Liver (tissue), 9 donors: ENCODE measurements around the gene RTP5. TPM values are rescaled to one million over a fixed set of nuclear protein-coding genes. Genes with fewer than 3 reads are reported as not detected.

Source experiments
- DNase-seq: peaks from one replicate; pipeline ENCODE4 v3.0.0-alpha.2; 2017; ENCODE audit warnings: low spot score
- H3K27ac ChIP-seq, 2 donors: one replicate each; pipeline ENCODE4 v1.7.0; 2013; ENCODE audit warnings: inconsistent platforms in 2 of 2, low read length in 2 of 2, control low read depth in 1 of 2, low read depth in 1 of 2, mild to moderate bottlenecking in 1 of 2
- H3K27me3 ChIP-seq, 4 donors: one replicate each; pipeline versions ENCODE4 v1.6.1 to v1.7.0; 2013; ENCODE audit warnings: low read length in 3 of 4, inconsistent platforms in 1 of 4, mild to moderate bottlenecking in 1 of 4, moderate library complexity in 1 of 4; ENCODE audit not compliant: control insufficient read depth in 4 of 4, insufficient read depth in 4 of 4
- H3K36me3 ChIP-seq, 4 donors: one replicate each; pipeline versions ENCODE4 v1.6.1 to v1.7.0; 2013; ENCODE audit warnings: low read length in 3 of 4, mild to moderate bottlenecking in 3 of 4, low read depth in 1 of 4, moderate library complexity in 1 of 4; ENCODE audit not compliant: control insufficient read depth in 4 of 4, insufficient read depth in 3 of 4
- H3K4me1 ChIP-seq, 4 donors: one replicate each; pipeline versions ENCODE4 v1.6.1 to v1.7.0; 2013; ENCODE audit warnings: low read length in 3 of 4, mild to moderate bottlenecking in 3 of 4, moderate library complexity in 1 of 4; ENCODE audit not compliant: control insufficient read depth in 4 of 4, insufficient read depth in 4 of 4
- H3K4me3 ChIP-seq, 3 donors: one replicate each; pipeline versions ENCODE4 v1.6.1 to v1.7.0; 2013; ENCODE audit warnings: low read length in 3 of 3, control low read depth in 1 of 3, low read depth in 1 of 3, mild to moderate bottlenecking in 1 of 3
- H3K9ac ChIP-seq, 2 donors: one replicate each; pipeline ENCODE4 v1.7.0; 2013; ENCODE audit warnings: low read length in 2 of 2, mild to moderate bottlenecking in 2 of 2, moderate library complexity in 2 of 2, control low read depth in 1 of 2, low read depth in 1 of 2
- H3K9me3 ChIP-seq, 4 donors: one replicate each; pipeline versions ENCODE4 v1.6.1 to v1.7.0; 2013; ENCODE audit warnings: low read length in 3 of 4; ENCODE audit not compliant: control insufficient read depth in 4 of 4
- FOXA1 ChIP-seq: IDR thresholded peaks from 2 replicates; pipeline ENCODE4 v1.6.1; 2016; ENCODE audit warnings: antibody characterized with exemption
- FOXA2 ChIP-seq: IDR thresholded peaks from 2 replicates; pipeline ENCODE4 v1.6.1; 2016; ENCODE audit warnings: antibody characterized with exemption
- GABPA ChIP-seq, 2 donors: IDR thresholded peaks in 1 of 2; conservative IDR thresholded peaks in 1 of 2; 2 replicates each; pipeline ENCODE4 v1.6.1; 2016; ENCODE audit warnings: antibody characterized with exemption in 2 of 2, mild to moderate bottlenecking in 1 of 2, moderate library complexity in 1 of 2
- HNF4A ChIP-seq, 2 donors: conservative IDR thresholded peaks; 2 replicates each; pipeline ENCODE4 v1.6.1; 2016; ENCODE audit warnings: antibody characterized with exemption in 2 of 2, mild to moderate bottlenecking in 2 of 2
- HNF4G ChIP-seq: IDR thresholded peaks from 2 replicates; pipeline ENCODE4 v1.6.1; 2016; ENCODE audit warnings: antibody characterized with exemption
- JUND ChIP-seq, 2 donors: IDR thresholded peaks; 2 replicates each; pipeline ENCODE4 v1.6.1; 2016; ENCODE audit warnings: antibody characterized with exemption in 2 of 2
- RAD21 ChIP-seq, 2 donors: IDR thresholded peaks; 2 replicates each; pipeline ENCODE4 v1.6.1; 2016; ENCODE audit warnings: antibody characterized with exemption in 2 of 2, mild to moderate bottlenecking in 2 of 2
- RXRA ChIP-seq, 2 donors: IDR thresholded peaks; 2 replicates each; pipeline ENCODE4 v1.6.1; 2017 to 2018; ENCODE audit warnings: antibody characterized with exemption in 2 of 2, mild to moderate bottlenecking in 1 of 2
- SP1 ChIP-seq: IDR thresholded peaks from 2 replicates; pipeline ENCODE4 v1.6.1; 2018; ENCODE audit warnings: antibody characterized with exemption, mild to moderate bottlenecking
- TAF1 ChIP-seq: conservative IDR thresholded peaks from 2 replicates; pipeline ENCODE4 v1.6.1; 2016; ENCODE audit warnings: antibody characterized with exemption, mild to moderate bottlenecking
- WGBS: extraction: QIAGEN DNeasy Blood & Tissue Kit; methylation state at CpG from one replicate; pipeline ENCODE4 v1.1.7; 2013; 5-methylcytosine and 5-hydroxymethylcytosine counted together
- polyA plus RNA-seq, 2 donors: library from polyadenylated mRNA; stranded (reverse) in 1 of 2; unstranded in 1 of 2; fragments of 200-250 nt in 1 of 2; fragments of >200 nt in 1 of 2; fragmentation: Nextera tagmentation in 1 of 2; extraction: Ambion mirVana in 1 of 2; gene quantifications; one replicate each; pipeline versions ENCODE4 v1.2.1 to v1.2.3, GENCODE V29; 2013 to 2015
- total RNA-seq, 2 donors: library from RNA; depleted of rRNA; stranded (reverse); fragments of >200 nt; gene quantifications; one replicate each; pipeline ENCODE4 v1.2.3, GENCODE V29; 2014
- TF ChIP-seq, protein P1 (sequence below): IDR thresholded peaks from 2 replicates; pipeline ENCODE4 v1.6.1; 2016; ENCODE audit warnings: antibody characterized with exemption
- TF ChIP-seq, protein P2 (sequence below): IDR thresholded peaks from 2 replicates; pipeline ENCODE4 v1.6.1; 2016; ENCODE audit warnings: antibody characterized with exemption, mild to moderate bottlenecking
- TF ChIP-seq, protein P3 (sequence below): IDR thresholded peaks from 2 replicates; pipeline ENCODE4 v1.6.1; 2016; ENCODE audit warnings: antibody characterized with exemption
- TF ChIP-seq, protein P4 (sequence below): IDR thresholded peaks from 2 replicates; pipeline ENCODE4 v1.6.1; 2016; ENCODE audit warnings: antibody characterized with exemption
- donor health status: healthy.
- donor health status: healthy.
- donor health status: healthy.
- donor health status: healthy.
- donor health status: healthy.

RTP5 gene
- total and polyA plus RNA-seq, 4 donors = under 0.01 to 0.03 TPM; not detected in 2

DNA sequence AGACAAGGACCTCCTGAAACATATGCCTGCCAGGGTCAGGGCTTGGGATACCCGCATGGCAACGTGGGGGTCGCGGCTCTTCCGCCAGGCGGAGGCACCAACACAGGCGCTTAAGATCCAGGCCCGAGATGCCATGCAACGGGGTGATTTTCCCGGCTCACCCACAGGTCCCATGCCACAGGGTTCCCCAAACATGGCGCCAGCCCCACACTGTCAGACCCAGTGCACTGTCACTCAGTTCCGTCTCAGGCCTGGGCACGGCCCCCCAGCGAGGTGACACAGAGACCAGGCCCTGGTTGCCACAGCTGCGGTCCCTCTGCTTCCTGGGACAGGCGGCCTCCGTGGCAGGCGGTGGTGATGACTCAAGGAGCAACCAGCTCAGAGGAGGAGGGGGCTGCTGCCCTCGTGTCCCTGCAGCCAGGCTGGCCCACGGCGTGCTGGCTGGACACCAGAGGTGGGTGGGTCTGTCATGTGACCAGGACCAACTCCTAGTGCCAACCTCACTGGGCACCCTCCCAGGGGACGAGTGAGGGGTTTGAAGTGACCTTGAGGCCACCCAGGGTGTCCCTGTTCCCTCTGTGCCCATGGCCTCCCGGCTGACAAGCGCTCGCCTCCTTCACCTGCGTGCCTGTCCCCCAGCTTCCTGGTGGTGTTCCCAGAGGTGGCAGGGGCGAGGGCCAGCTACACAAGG, 15.7 kb upstream of the RTP5 start (continued):
- TF ChIP-seq, protein P1, sequence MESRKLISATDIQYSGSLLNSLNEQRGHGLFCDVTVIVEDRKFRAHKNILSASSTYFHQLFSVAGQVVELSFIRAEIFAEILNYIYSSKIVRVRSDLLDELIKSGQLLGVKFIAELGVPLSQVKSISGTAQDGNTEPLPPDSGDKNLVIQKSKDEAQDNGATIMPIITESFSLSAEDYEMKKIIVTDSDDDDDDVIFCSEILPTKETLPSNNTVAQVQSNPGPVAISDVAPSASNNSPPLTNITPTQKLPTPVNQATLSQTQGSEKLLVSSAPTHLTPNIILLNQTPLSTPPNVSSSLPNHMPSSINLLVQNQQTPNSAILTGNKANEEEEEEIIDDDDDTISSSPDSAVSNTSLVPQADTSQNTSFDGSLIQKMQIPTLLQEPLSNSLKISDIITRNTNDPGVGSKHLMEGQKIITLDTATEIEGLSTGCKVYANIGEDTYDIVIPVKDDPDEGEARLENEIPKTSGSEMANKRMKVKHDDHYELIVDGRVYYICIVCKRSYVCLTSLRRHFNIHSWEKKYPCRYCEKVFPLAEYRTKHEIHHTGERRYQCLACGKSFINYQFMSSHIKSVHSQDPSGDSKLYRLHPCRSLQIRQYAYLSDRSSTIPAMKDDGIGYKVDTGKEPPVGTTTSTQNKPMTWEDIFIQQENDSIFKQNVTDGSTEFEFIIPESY = no peak
- TF ChIP-seq FOXA2 = no peak

DNA sequence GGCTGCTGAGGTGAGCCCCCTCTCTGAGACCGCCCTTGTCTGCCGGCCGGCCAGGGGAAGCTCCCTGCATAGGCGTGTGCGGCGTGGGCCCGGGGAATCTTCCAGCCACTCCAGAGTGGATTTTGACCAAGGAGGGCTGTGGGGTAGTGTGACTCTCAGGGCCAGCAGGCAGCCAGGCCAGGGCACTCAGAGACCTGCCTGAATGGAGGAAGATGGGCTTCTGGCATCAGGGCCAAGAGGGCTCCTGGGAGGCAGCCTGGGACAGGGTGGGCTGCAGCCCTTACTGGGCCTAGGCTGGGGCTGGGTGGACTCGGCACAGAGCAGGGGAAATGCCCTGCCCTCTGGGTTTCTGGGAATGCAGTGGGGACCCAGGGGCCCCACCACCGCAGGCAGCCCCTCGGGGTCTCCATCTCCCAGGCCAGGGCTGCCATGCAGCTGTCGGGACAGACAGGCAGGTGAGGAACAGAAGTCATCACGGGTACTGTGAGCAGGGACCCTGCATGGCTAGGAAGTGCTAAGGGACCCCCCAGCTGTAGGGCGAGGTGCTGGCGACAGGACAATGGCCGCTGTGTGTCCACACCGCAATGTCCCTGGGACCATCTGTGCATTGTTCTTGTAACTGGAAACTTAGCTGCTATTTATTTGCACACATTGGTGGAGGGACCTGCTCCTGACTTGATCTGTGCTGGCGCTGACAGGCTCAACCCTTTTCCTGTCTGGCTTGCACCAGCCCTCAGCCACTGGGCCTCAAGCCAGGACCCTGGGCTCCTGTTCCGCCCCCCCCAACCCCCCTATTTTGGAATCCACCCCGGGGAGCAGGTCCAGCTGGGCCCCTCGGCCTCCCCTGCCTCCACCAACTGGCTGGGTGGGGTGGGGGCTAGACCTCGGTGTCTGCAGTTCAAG, 14.9 kb upstream of the RTP5 start:
- peaks cover 0 to 4% (median 0%) of the 10 kb centered on the region in 4 donors for H3K4me1 ChIP-seq

DNA sequence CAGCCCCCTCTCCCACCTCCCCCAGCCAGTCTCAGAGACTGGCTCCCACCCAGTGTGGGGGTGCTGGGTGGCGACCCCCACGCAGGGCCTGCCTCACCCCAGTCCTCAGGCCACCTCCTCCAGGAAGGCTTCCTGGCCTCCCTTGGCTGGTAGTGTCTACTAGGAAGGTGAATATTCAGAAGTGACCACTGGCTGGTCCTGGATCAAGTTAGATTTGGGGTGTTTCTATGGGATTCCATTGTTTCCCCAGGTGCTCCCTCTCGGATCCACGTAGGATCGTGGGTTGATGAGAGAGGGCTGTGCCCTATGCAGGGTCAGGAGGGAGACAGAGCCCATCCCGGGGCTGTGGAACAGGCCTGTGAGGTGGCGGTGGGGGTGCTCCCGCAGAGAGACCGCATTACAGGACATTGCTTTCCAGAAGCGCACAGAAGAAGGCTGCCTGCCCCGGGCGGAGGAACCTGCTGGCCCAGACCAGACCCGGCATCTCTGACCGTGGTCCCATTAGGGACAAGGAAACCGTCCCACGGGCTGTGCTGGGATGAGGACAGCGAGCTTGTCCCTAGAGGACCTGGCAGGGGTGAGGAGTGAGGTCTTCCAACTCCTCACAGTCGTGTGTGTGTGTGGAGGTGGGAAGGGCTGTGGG, 14.2 kb upstream of the RTP5 start:
- Histone ChIP-seq H3K9ac (no peak overlapping the region), H3K4me1 (peaks cover 0 to 4% (median 0%) of the 10 kb centered on the region in 4 donors), H3K27ac (no peak overlapping the region), H3K9me3 (no peaks in the 10 kb centered on the region), H3K4me3 (no peak overlapping the region), H3K36me3 (no peaks in the 10 kb centered on the region), H3K27me3 (no peaks in the 10 kb centered on the region)
- WGBS = 89% methylated on average over 18 of the region's 18 CpGs
- no peak for DNase-seq
- no peak for TF ChIP-seq HNF4A (conservative IDR thresholded peaks at IDR 0.05)
- TF ChIP-seq, protein P2, sequence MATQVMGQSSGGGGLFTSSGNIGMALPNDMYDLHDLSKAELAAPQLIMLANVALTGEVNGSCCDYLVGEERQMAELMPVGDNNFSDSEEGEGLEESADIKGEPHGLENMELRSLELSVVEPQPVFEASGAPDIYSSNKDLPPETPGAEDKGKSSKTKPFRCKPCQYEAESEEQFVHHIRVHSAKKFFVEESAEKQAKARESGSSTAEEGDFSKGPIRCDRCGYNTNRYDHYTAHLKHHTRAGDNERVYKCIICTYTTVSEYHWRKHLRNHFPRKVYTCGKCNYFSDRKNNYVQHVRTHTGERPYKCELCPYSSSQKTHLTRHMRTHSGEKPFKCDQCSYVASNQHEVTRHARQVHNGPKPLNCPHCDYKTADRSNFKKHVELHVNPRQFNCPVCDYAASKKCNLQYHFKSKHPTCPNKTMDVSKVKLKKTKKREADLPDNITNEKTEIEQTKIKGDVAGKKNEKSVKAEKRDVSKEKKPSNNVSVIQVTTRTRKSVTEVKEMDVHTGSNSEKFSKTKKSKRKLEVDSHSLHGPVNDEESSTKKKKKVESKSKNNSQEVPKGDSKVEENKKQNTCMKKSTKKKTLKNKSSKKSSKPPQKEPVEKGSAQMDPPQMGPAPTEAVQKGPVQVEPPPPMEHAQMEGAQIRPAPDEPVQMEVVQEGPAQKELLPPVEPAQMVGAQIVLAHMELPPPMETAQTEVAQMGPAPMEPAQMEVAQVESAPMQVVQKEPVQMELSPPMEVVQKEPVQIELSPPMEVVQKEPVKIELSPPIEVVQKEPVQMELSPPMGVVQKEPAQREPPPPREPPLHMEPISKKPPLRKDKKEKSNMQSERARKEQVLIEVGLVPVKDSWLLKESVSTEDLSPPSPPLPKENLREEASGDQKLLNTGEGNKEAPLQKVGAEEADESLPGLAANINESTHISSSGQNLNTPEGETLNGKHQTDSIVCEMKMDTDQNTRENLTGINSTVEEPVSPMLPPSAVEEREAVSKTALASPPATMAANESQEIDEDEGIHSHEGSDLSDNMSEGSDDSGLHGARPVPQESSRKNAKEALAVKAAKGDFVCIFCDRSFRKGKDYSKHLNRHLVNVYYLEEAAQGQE = no peak
- no peak for TF ChIP-seq JUND (IDR thresholded peaks at IDR 0.05)
- TF ChIP-seq SP1 = no peak
- TF ChIP-seq FOXA1 = no peak
- TF ChIP-seq, protein P1 = no peak
- no peak for TF ChIP-seq RXRA (IDR thresholded peaks at IDR 0.05)
- TF ChIP-seq RAD21 (IDR thresholded peaks at IDR 0.05) = no peak
- no peak for TF ChIP-seq HNF4G
- TF ChIP-seq FOXA2 = no peak
- no peak for TF ChIP-seq TAF1
- TF ChIP-seq, protein P3, sequence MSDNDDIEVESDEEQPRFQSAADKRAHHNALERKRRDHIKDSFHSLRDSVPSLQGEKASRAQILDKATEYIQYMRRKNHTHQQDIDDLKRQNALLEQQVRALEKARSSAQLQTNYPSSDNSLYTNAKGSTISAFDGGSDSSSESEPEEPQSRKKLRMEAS = no peak
- TF ChIP-seq GABPA (IDR thresholded peaks at IDR 0.05 in 1 of 2, conservative IDR thresholded peaks at IDR 0.05 in 1 of 2) = no peak

More for the DNA sequence above, 14.9 kb upstream of the RTP5 start:
- WGBS = 79% methylated on average over 21 of the region's 21 CpGs
- no peak overlapping the region for H3K4me3 ChIP-seq
- no peaks in the 10 kb centered on the region for H3K9me3 ChIP-seq
- H3K9ac ChIP-seq = no peak overlapping the region
- no peak for DNase-seq
- no peaks in the 10 kb centered on the region for H3K36me3 ChIP-seq
- no peak overlapping the region for H3K27ac ChIP-seq
- no peaks in the 10 kb centered on the region for H3K27me3 ChIP-seq
- TF ChIP-seq, protein P3 = no peak
- TF ChIP-seq, protein P1 = no peak
- TF ChIP-seq, protein P4, sequence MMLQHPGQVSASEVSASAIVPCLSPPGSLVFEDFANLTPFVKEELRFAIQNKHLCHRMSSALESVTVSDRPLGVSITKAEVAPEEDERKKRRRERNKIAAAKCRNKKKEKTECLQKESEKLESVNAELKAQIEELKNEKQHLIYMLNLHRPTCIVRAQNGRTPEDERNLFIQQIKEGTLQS = no peak
